Activated gamma-delta T cell treated with Interleukin-2 at 50 U/mL for 16 hours (primary cell): Measurements from ENCODE around the gene FFAR4.

Experiments
- DNase-seq: peaks from one replicate; pipeline ENCODE4 v3.0.0-alpha.2; 2020

FFAR4 gene

GRCh38 chr10:93573051-93573909, 6.8 kb downstream of the FFAR4 start:
- no peak for DNase-seq

- no peak for DNase-seq
Measured at GRCh38 chr10:93573924-93574323, 7.5 kb downstream of the FFAR4 start.

- DNase-seq = no peak
Measured at GRCh38 chr10:93576888-93577287, 10.4 kb downstream of the FFAR4 start.

GRCh38 chr10:93577565-93577964, 11.1 kb downstream of the FFAR4 start:
- DNase-seq = no peak

GRCh38 chr10:93579089-93579488, 12.6 kb downstream of the FFAR4 start:
- DNase-seq = no peak

GRCh38 chr10:93579985-93580711, 13.7 kb downstream of the FFAR4 start:
- no peak for DNase-seq

- DNase-seq = no peak
Measured at GRCh38 chr10:93580828-93581227, 14.4 kb downstream of the FFAR4 start.

GRCh38 chr10:93584445-93584844, 18.0 kb downstream of the FFAR4 start:
- DNase-seq = no peak

GRCh38 chr10:93589648-93590562, 23.4 kb downstream of the FFAR4 start:
- DNase-seq = no peak

- no peak for DNase-seq
Measured at GRCh38 chr10:93590638-93591037, 24.2 kb downstream of the FFAR4 start.

- no peak for DNase-seq
Measured at GRCh38 chr10:93591065-93591808, 24.8 kb downstream of the FFAR4 start.

GRCh38 chr10:93593254-93593653, 26.8 kb downstream of the FFAR4 start:
- DNase-seq = no peak

- no peak for DNase-seq
Measured at GRCh38 chr10:93593749-93594148, 27.3 kb downstream of the FFAR4 start.

- DNase-seq = no peak
Measured at GRCh38 chr10:93594518-93594917, 28.1 kb downstream of the FFAR4 start.

GRCh38 chr10:93595378-93596161, 29.1 kb downstream of the FFAR4 start:
- no peak for DNase-seq

GRCh38 chr10:93596539-93596938, 30.1 kb downstream of the FFAR4 start:
- DNase-seq = no peak

- no peak for DNase-seq
Measured at GRCh38 chr10:93597075-93597599, 30.7 kb downstream of the FFAR4 start.

- DNase-seq = no peak
Measured at GRCh38 chr10:93598157-93598556, 31.7 kb downstream of the FFAR4 start.

GRCh38 chr10:93599335-93599734, 32.9 kb downstream of the FFAR4 start:
- DNase-seq = no peak

- no peak for DNase-seq
Measured at GRCh38 chr10:93599778-93600177, 33.3 kb downstream of the FFAR4 start.

- DNase-seq = no peak
Measured at GRCh38 chr10:93600446-93601145, 34.1 kb downstream of the FFAR4 start.
